Lower lobe of right lung (tissue), 2 donors: ENCODE data around the gene FAM209A. TPM values are rescaled to one million over a fixed set of nuclear protein-coding genes. Genes with fewer than 3 reads are reported as not detected.
"Not testable (repeated sequence)": the region's sequence is repeated elsewhere in the genome, so short reads cannot be mapped to it uniquely, and the experiment has no call there.

Experiments used
- ATAC-seq, 2 donors: fragments of 200-7000 bp; cut with Tn5 transposase; one replicate each; pipeline ENCODE4 v1.9.1; 2020 to 2022; ENCODE audit warnings: mild to moderate bottlenecking in 2 of 2, moderate library complexity in 2 of 2
- DNase-seq: peaks from one replicate; pipeline ENCODE4 v3.0.0-alpha.2; 2020
- H3K27ac ChIP-seq: fragments of 200-600 bp; one replicate; pipeline ENCODE4 v1.8.0; 2022
- H3K27me3 ChIP-seq: fragments of 200-600 bp; one replicate; pipeline ENCODE4 v1.8.0; 2022; ENCODE audit warnings: low read depth
- H3K36me3 ChIP-seq: fragments of 200-600 bp; one replicate; pipeline ENCODE4 v1.8.0; 2022; ENCODE audit warnings: mild to moderate bottlenecking
- H3K4me1 ChIP-seq: fragments of 200-600 bp; one replicate; pipeline ENCODE4 v1.8.0; 2022
- H3K4me3 ChIP-seq: fragments of 200-600 bp; one replicate; pipeline ENCODE4 v1.8.0; 2022; ENCODE audit warnings: mild to moderate bottlenecking
- H3K9me3 ChIP-seq: fragments of 200-600 bp; one replicate; pipeline ENCODE4 v1.8.0; 2022
- intact Hi-C: fragments of 100-400 bp; cut with DNase I; formaldehyde crosslinking; loops from one replicate; pipeline ENCODE4 v1.11.0; 2022
- total RNA-seq: library from RNA; stranded (reverse); fragmentation: NEBNext Ultra II Directional; extraction: Animal tissue kit (Norgen Biotek cat#: 25700); gene quantifications from one replicate; pipeline ENCODE4 v1.2.1, GENCODE V29; 2021
- TF ChIP-seq, protein P1 (sequence below): fragments of 200-600 bp; IDR thresholded peaks from one replicate; pipeline ENCODE4 v1.8.0; 2022; ENCODE audit warnings: antibody characterized with exemption, mild to moderate bottlenecking
- donor health status: DM: no; HTN: yes; CAD: no; lungs with severe emphysema.

The FAM209A gene
- total RNA-seq, 1 donor from 2014 or later: 0.71 TPM

GRCh38 chr20:56558968-56559367 lies 34.4 kb downstream of the FAM209A start:
- intact Hi-C loops: loop anchor here (10.0 kb wide), 1 partner anchor 416 kb away; no protein-coding TSS in a partner anchor
- Histone ChIP-seq H3K36me3 (no peaks in the 10 kb centered on the region), H3K9me3 (no peaks in the 10 kb centered on the region), H3K4me3 (no peak overlapping the region), H3K4me1 (peaks cover 6% of the 10 kb centered on the region), H3K27ac (no peak overlapping the region), H3K27me3 (no peaks in the 10 kb centered on the region)
- ATAC-seq (no peak), DNase-seq (no peak)
- TF ChIP-seq, protein P1, sequence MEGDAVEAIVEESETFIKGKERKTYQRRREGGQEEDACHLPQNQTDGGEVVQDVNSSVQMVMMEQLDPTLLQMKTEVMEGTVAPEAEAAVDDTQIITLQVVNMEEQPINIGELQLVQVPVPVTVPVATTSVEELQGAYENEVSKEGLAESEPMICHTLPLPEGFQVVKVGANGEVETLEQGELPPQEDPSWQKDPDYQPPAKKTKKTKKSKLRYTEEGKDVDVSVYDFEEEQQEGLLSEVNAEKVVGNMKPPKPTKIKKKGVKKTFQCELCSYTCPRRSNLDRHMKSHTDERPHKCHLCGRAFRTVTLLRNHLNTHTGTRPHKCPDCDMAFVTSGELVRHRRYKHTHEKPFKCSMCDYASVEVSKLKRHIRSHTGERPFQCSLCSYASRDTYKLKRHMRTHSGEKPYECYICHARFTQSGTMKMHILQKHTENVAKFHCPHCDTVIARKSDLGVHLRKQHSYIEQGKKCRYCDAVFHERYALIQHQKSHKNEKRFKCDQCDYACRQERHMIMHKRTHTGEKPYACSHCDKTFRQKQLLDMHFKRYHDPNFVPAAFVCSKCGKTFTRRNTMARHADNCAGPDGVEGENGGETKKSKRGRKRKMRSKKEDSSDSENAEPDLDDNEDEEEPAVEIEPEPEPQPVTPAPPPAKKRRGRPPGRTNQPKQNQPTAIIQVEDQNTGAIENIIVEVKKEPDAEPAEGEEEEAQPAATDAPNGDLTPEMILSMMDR: no peak

- intact Hi-C loops, H3K4me1 ChIP-seq, DNase-seq, H3K36me3 ChIP-seq, ATAC-seq, H3K27me3 ChIP-seq, H3K27ac ChIP-seq, H3K9me3 ChIP-seq, H3K4me3 ChIP-seq: not testable (repeated sequence)
Measured at GRCh38 chr20:56564526-56564925, 40.0 kb downstream of the FAM209A start.

DNA sequence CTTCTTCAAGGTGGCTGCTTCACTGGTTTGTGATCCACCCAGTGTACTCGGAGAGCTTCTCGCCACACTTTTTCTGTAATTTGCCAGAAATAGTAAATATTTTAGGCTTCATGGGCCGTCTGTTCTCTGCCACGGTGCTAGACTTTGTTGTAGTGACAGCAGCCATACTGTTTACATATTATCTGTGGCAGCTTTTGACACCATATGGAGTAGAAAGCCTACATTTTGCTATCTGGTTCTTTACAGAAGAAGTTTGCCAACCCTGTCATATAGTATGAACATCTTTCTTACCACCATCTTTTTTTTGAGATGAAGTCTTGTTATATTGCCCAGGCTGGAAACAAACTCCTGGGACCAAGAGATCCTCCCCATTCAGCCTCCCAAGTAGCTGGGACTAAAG lies 41.0 kb downstream of the FAM209A start:
- H3K36me3 ChIP-seq: no peaks in the 10 kb centered on the region
- no peaks in the 10 kb centered on the region for H3K4me1 ChIP-seq
- H3K4me3 ChIP-seq: no peak overlapping the region
- H3K27ac ChIP-seq: no peak overlapping the region
- no peaks in the 10 kb centered on the region for H3K27me3 ChIP-seq
- no peak for ATAC-seq
- no peak for DNase-seq
- TF ChIP-seq, protein P1: no peak
- intact Hi-C loops: no loop called here
- H3K9me3 ChIP-seq: no peaks in the 10 kb centered on the region

DNA sequence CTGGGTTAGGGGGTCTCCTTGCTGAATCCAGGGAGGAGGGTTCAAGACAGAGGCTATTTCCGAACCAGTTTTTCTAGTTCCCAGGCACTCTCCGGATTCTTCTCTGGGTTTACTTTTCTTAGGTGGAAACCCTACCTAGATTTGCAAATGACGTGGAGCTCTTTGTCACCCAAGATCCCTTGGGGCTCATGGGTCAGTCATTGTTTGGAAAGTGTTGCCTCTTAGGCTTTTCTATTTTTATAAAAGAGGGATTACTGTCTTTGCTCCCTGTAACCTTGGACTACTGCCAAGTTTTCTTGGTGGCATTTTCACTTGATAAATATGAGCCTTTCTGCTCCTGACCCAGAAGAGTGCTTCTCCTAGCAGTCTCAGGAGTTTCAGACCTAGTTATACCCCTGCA lies 42.1 kb downstream of the FAM209A start:
- Histone ChIP-seq H3K9me3 (no peaks in the 10 kb centered on the region), H3K4me1 (no peaks in the 10 kb centered on the region), H3K36me3 (no peaks in the 10 kb centered on the region), H3K27ac (no peak overlapping the region), H3K27me3 (no peaks in the 10 kb centered on the region), H3K4me3 (no peak overlapping the region)
- intact Hi-C loops: no loop called here
- TF ChIP-seq, protein P1: no peak
- ATAC-seq (no peak), DNase-seq (no peak)

DNA sequence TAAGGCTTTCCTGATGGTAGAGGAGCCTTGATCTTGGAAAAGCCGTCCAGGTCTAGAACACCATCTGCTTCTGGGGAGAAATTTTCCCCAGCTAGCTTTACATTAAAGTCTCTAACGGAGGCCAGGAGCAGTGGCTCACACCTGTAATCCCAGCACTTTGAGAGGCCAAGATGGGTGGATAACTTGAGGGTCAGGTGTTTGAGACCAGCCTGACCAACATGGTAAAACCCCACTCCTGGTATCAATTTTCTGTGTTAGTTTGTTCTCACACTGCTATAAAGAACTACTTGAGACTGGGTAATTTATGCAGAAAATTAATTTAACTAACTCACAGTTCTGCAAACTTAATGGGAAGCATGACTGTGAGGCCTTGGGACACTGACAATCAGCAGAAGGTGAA lies 46.3 kb downstream of the FAM209A start:
- no peaks in the 10 kb centered on the region for H3K27me3 ChIP-seq
- H3K27ac ChIP-seq: no peak overlapping the region
- DNase-seq (no peak), ATAC-seq (no peak)
- H3K36me3 ChIP-seq: no peaks in the 10 kb centered on the region
- no peaks in the 10 kb centered on the region for H3K9me3 ChIP-seq
- H3K4me3 ChIP-seq: no peak overlapping the region
- intact Hi-C loops: no loop called here
- TF ChIP-seq, protein P1: no peak
- H3K4me1 ChIP-seq: no peaks in the 10 kb centered on the region

GRCh38 chr20:56572172-56572571 lies 47.6 kb downstream of the FAM209A start:
- DNase-seq: no peak
- Histone ChIP-seq H3K27me3 (no peaks in the 10 kb centered on the region), H3K36me3 (no peaks in the 10 kb centered on the region), H3K4me1 (no peaks in the 10 kb centered on the region), H3K4me3 (no peak overlapping the region), H3K27ac (no peak overlapping the region), H3K9me3 (no peaks in the 10 kb centered on the region)
- ATAC-seq: no peak
- intact Hi-C loops: no loop called here
- TF ChIP-seq, protein P1: no peak
